ENCODE results near the gene LRRC8B. TPM values are rescaled to one million over a fixed set of nuclear protein-coding genes. Genes with fewer than 3 reads are reported as not detected.

LRRC8B gene
- total and polyA plus RNA-seq, 9 of the 15 experiments (the other 6 are each of a cell fraction or from before 2014, with no cell fraction given): 4.3 to 43.7 (median 14.4) TPM

- TF ChIP-seq NR4A1 (CRISPR knock-in tag; IDR thresholded peaks at IDR 0.05) (no peak), NR4A1 (tag; IDR thresholded peaks at IDR 0.05) (no peak), EHMT2 (IDR thresholded peaks at IDR 0.05) (no peak), HDAC1 (IDR thresholded peaks at IDR 0.05) (no peak), GTF2B (IDR thresholded peaks at IDR 0.05; ENCODE audit: extremely low read depth, insufficient read length) (no peak), POLR2B (IDR thresholded peaks at IDR 0.05; ENCODE audit: low read depth, partially characterized antibody) (no peak), PTRF (tag; IDR thresholded peaks at IDR 0.05) (no peak), PRMT5 (CRISPR knock-in tag; IDR thresholded peaks at IDR 0.05) (no peak), ZNF76 (CRISPR knock-in tag; IDR thresholded peaks at IDR 0.05; ENCODE audit: borderline replicate concordance) (no peak), BCLAF1 (IDR thresholded peaks at IDR 0.05; ENCODE audit: borderline replicate concordance in 1 of 2, control insufficient read depth in 1 of 2, low read depth in 2 of 2, low read length in 1 of 2) (no peak)
Measured at GRCh38 chr1:89644119-89644814, 119.6 kb downstream of the LRRC8B start (continued).
